DMS79 (cell line): Measurements from ENCODE around the gene NEURL1.

Source experiments
- DNase-seq: peaks from one replicate; lab custom pipeline; 2025; lab: John Stamatoyannopoulos, UW

The NEURL1 gene

DNA sequence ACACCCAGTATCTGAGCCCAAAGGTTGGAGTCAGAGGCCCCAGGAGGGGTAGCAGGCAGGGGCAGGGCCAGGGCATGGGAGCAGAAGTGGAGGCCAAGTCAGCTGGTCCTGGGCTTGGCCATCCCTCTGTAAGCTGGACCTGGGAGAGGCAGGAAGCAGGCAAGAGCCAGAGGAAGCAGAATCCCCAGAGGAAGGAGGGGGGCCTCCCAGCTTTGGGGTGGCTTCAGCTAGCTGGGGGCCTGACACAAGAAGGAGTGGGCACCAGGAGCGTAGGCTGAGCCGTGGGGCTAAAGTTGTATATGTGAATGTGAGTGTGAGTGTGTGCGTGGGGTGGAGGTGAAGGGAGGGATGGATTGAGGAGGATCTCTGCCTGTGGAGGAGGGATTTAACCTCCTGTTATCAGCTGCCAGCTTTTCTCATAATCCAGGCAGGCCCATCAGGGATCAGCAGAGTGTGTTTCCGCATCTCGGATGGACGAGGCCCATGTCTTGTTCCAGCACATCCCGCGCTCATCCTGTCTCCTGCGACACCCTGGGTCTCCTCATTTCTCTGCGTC is 54.0 kb downstream of the NEURL1 start:
- no peak for DNase-seq

DNA sequence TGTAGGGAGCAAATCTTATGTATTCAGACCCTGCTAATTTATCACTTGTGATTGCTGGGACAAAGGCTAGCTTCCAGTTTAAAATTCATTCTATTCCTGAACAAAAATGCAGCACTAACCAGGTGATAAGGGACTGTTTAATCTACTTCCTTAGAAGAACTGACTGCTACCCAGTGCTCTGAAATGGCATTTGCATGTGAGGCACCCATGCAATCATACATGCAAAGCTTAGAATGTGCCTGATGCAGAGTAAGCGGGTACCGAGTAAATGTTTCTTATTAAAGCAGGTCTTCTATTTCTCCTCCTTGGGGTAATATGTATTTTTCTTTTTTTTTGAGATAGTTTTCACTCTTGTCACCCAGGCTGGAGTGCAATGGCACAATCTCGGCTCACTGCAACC is 54.5 kb downstream of the NEURL1 start:
- no peak for DNase-seq

DNA sequence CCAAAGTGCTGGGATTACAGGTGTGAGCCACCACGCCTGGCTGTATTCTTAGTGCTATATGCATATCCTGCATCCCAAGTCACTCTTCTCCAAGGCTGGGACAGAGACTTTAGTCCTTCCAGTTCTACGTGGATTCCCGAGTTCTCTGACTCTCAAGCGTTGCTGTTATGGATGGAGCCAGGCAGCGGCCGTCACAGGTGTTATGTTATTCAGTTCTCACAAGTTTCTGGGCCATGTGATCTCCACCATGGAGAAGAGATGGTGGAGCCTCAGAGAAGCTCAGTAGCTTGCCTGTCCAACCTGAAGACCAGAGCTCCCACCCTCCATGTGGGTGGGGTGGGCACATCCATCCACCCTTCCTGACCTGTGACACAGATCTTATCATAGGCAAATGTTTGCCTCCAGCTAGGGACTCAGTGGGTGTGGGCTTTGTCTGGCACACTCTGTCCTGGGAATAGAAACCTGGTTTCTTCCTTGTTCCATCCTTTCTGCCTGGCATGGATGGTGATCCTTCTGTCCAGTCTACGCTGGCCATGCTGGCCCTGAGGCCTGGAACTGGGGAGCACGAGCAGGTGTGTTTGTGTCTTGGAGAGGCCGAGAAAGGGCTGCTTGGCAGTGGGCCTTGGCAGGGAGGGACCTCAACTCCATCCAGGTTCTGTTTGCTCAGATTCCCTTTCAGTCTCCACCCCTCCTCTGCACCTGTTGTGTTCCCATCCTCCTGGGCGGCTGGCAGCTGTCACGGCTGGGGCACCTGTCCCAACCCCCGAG is 55.3 kb downstream of the NEURL1 start:
- DNase-seq = peak; percentile 67

DNA sequence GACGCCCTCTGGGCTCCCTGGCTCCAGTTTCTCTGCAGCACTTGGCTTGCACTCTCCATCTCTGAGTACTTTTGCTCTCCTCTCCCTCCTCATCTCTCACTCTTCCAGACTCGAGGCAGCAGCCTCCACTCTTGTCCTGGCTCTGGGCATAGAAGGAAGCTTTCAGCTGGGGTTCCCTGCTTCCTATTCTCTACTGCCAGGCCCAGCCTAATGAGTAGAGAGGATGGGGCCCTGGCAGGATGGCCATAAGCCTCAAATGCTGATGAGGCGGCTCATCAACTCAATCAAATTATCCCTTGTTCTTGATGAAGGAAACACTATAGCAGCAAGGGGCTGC is 55.8 kb downstream of the NEURL1 start:
- DNase-seq = no peak

DNA sequence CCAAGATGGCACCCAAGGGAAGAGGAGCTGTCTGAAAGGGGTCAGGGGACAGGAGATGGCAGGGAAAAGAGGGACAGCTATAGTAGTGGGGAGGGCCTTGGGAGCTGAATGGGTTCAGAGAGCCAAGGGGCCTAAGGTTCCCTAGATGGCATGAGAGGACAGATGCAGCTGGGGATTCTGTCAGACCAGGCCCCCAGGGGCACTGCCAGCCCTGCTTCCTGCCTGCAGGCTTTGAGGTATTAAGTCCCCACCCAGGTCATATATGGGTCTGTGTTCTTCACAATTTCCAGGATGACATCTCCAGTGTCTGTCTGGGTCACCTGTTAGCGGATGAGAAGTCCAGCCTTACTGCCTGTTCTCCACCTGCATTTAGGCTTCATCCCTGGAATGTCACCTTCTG is 56.7 kb downstream of the NEURL1 start:
- DNase-seq = no peak

DNA sequence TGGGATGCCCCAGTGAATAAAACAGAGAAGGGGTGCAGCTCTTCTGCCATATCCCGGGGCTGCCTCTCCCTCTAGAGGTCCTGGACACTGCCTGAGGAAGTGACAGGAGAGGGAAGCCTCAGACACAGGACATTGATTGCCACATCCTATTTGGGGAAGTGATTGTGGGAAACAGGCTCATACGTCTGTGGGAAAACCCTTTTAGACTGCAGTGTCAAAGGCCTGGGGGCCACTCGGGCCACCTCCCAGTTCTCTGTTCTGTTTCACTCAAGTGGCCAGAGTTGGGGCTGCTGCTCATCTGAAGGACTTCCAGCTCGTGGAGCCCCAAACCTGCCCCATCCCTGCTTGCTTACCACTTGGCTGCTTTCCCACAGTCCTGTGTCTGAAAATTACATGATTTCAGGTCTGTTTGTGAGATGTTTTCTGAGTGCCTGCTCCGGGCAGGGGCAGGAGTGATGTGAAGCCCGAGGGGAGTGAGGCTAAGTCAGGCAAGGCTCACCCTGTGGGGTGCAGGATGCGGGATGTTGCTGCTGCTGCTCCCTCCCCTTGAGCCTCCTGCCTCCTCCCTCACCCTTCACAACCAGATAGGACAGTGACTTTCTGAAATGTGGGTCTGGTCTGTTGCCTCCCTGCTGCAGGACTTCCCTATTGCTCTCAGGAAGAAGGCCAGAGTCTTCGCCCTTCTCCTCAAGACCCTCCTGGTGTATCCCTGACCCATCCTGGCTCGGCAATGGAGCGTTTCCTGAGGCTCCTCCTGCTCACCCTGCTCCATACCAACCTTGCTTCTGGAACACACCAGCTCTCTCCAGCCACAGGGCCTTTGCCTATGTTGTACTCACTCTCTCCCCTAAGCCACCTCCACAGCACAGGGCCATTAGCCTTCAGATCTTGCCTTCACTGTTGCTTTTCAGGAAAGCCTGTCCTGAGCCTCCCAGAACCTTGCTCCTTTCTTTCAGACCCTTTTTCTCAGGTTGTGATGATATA is 58.4 kb downstream of the NEURL1 start:
- no peak for DNase-seq

DNA sequence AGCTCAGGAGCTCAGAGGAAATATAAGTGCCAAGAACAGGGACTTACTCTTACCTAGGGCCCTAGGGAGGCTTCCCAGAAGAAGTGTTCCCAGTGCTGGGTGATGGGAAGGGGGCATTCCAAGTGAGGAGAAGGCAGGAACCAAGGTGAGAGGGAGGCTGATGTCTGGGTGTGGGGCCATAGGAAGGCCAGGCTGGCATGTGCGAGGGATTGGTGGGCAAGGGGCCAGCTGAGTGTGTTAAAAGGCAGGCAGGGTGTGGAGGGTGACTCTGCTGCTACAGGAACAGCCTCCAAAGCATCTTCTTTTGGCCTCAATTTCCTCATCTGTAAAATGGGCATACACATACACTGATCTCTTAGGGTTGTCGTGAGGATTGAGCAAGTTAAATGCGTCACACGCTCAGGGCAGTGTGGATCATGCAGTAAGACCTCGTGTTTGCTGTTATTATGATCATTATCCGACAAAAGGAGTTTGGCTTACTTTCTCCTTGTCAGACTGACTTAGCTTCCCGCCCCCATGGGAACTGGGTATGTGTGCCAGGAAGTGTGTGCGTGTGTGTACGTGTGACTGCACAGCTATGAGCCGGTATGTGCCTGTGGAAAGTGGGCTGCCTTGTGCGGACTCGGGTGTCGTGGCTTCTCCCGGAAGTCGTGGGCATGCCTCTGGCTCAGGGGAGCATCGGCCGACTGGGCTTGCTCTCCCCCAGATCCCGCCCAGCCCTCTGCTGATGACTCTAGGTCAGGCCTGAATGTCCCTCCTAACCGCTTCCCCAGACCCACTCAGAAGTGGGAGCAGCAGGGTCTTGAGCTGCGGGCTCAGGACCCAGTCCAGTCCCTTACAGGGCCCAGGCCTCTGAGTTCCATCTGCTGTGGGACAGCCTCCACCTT is 59.6 kb downstream of the NEURL1 start:
- DNase-seq = no peak

GRCh38 chr10:103553743-103554487 is 60.4 kb downstream of the NEURL1 start:
- DNase-seq = no peak

DNA sequence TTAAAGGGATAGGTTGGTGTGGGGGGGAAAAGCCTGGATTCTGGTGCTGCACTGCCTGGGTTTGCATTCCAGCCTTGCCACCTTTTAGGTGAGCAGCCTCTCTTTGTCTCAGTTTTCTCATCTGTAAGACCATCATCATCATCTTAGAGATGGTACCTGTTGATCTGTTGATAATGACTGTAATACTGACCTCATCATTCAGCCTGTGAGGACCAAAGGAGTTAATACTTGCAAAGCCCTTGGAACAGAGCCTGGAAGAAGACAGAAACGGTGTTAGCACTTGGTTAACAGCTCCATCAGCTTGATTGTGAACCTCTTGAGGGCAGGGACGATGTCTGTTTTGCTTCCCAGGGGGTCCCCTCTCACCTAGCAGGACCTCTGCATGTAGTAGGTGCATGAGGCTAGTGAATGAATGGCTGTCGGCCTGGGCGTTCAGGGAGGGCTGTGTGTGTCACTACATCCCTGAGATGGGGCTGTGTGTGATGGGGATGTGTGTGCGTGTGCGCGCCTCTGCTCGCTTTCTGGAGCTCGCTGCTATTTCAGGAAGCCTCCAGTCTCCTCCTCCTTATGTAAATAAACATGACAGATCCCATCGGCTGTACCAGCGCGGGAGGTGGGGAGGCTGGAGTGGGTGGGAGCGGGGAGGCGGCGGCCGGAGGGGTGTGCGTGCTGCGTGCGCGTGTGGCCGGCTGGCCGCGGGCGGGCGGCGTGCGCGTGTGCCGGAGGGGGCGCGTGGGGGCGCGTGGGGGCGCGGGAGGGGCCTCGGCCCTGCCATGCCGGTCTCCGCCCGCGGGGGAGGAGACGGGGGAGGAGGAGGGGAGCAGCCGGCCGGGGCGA is 61.2 kb downstream of the NEURL1 start:
- DNase-seq = no peak

- DNase-seq = no peak
Measured at GRCh38 chr10:103555325-103555649, 61.8 kb downstream of the NEURL1 start.

GRCh38 chr10:103555712-103556111 is 62.2 kb downstream of the NEURL1 start:
- no peak for DNase-seq

- no peak for DNase-seq
Measured at GRCh38 chr10:103556383-103557007, 63.0 kb downstream of the NEURL1 start.

- DNase-seq = no peak
Measured at GRCh38 chr10:103557455-103557854, 64.0 kb downstream of the NEURL1 start.

- no peak for DNase-seq
Measured at GRCh38 chr10:103558911-103559310, 65.4 kb downstream of the NEURL1 start.

- no peak for DNase-seq
Measured at GRCh38 chr10:103559776-103560175, 66.3 kb downstream of the NEURL1 start.

DNA sequence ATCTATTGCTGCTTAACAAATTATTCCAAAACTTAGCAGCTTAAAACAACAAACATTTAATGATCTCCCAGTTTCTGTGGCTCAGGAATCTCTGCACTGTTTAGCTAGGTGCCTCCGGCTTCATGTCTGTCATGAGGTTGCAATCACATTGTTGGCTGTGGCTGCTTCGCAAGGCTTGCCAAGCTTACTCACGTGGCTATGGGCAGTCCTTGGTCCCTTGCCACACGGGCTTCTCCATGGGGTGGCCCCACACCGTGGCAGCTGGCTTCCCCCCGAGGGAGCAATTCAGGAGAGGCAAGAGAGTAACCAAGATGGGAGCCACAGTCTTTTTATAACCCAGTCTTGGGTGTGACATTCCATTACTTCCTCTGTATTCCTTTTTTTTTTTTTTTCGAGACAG is 67.4 kb downstream of the NEURL1 start:
- DNase-seq = no peak

DNA sequence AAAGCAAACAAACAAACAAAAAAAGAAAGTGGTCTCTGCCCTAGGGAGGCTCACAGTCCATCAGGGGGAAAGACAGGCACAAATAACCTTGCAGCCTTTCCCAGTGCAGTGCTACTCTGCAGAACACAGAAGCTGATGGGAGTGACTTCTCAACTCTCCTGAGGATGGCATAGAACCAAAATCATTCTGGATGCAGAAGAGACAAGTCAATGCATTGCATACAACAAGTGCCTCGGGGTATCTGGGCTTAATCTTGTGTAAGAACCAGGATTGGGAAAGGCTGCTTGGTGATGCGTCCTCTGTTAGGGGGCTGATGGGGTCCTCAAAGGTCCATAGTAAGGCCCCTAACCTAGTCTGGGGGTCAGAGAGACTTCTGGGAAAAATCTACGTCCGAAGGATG is 68.9 kb downstream of the NEURL1 start:
- no peak for DNase-seq

- no peak for DNase-seq
Measured at GRCh38 chr10:103563231-103564115, 70.0 kb downstream of the NEURL1 start.

DNA sequence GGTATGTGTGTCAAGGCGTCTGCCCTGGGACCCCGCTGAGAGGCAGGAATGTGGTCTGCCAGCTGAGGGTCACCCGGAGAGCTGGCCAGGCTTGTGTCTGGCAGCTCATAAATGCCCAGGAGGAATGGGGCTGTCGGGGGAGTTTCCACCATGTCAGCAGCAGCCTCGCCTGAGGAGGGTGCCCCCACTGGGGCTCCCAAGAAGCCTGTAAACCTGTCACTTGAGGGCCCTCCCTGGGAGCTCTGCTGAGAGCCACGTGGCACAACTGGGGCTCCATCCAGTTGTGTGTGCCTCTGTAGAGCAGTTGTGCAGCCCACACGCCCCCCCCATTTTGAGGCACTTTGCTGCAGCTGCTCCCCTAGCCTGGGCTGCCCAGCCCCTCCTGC is 70.6 kb downstream of the NEURL1 start:
- DNase-seq = no peak
